H1 (cell line): Measurements from ENCODE around the gene LRP8. TPM values are rescaled to one million over a fixed set of nuclear protein-coding genes. Genes with fewer than 3 reads are reported as not detected.
A peak's percentile ranks its signal among the peaks of the same experiment; 100 is the strongest.

Experiments
- CTCF ChIA-PET: fragments of 300-600 bp; sonication (Branson Sonifier 250); formaldehyde crosslinking; loops from one replicate; lab custom pipeline; 2021; ENCODE audit not compliant: partially characterized antibody; lab: Charles Lee
- POLR2A ChIA-PET: fragments of 300-600 bp; sonication (Branson Sonifier 250); formaldehyde crosslinking; loops from one replicate; lab custom pipeline; 2021; ENCODE audit warnings: inconsistent platforms; ENCODE audit not compliant: partially characterized antibody; lab: Charles Lee
- DNase-seq, 2 experiments: peaks; one replicate each; pipeline versions ENCODE4 v3.0.0 to v3.0.0-alpha.2; 2010 to 2022; ENCODE audit warnings: low spot score in 2 of 2, low read depth in 1 of 2, mixed read lengths in 1 of 2
- FAIRE-seq: peaks from 2 replicates; lab custom pipeline; 2011; peaks lifted over from hg19 to GRCh38; lab: Jason Lieb, UNC
- H2AFZ ChIP-seq: 2 replicates; pipeline ENCODE4 v1.8.1; 2012; ENCODE audit warnings: low read length, inconsistent platforms
- H2AK5ac ChIP-seq: 2 replicates; pipeline ENCODE4 v1.6.1; 2013; ENCODE audit warnings: low read depth, low read length
- H2BK120ac ChIP-seq: replicated peaks from 2 replicates; pipeline ENCODE3; 2013; ENCODE audit warnings: low read depth, low read length, inconsistent platforms
- H2BK12ac ChIP-seq: 2 replicates; pipeline ENCODE4 v1.6.1; 2013; ENCODE audit warnings: low read depth, low read length
- H2BK15ac ChIP-seq: 2 replicates; pipeline ENCODE4 v1.6.1; 2013; ENCODE audit warnings: low read length
- H2BK20ac ChIP-seq: 2 replicates; pipeline ENCODE4 v1.6.1; 2013; ENCODE audit warnings: low read length
- H2BK5ac ChIP-seq: 2 replicates; pipeline ENCODE4 v1.6.1; 2013; ENCODE audit warnings: low read depth, low read length
- H3K14ac ChIP-seq: 2 replicates; pipeline ENCODE4 v1.6.1; 2013; ENCODE audit warnings: inconsistent platforms; ENCODE audit not compliant: insufficient read length
- H3K18ac ChIP-seq: 2 replicates; pipeline ENCODE4 v1.6.1; 2013; ENCODE audit warnings: low read length; ENCODE audit errors: extremely low read depth
- H3K23ac ChIP-seq: 2 replicates; pipeline ENCODE4 v1.6.1; 2013; ENCODE audit warnings: inconsistent platforms; ENCODE audit not compliant: insufficient read length
- H3K23me2 ChIP-seq: 2 replicates; pipeline ENCODE4 v1.6.1; 2013; ENCODE audit warnings: low read depth, low read length
- H3K27ac ChIP-seq: 2 replicates; pipeline ENCODE4 v1.6.1; 2011; ENCODE audit warnings: low read depth, low read length, inconsistent platforms
- H3K27me3 ChIP-seq, 4 experiments: replicated peaks in 1 of 4; 1 replicate in 1 of 4; 2 replicates in 3 of 4; pipeline versions ENCODE4 v1.6.1 to v1.8.1; 2011 to 2013; ENCODE audit warnings: low read length in 3 of 4, mild to moderate bottlenecking in 3 of 4, inconsistent platforms in 2 of 4, mixed read lengths in 2 of 4, moderate library complexity in 1 of 4; ENCODE audit not compliant: control insufficient read depth in 3 of 4, insufficient read depth in 3 of 4; ENCODE audit errors: extremely low read depth in 1 of 4
- H3K36me3 ChIP-seq, 4 experiments: 2 replicates each; pipeline versions ENCODE4 v1.6.1 to v1.8.1; 2011 to 2013; ENCODE audit warnings: mild to moderate bottlenecking in 4 of 4, low read length in 3 of 4, moderate library complexity in 2 of 4, control low read depth in 1 of 4, inconsistent platforms in 1 of 4; ENCODE audit not compliant: insufficient read depth in 4 of 4, control insufficient read depth in 2 of 4
- H3K4ac ChIP-seq: replicated peaks from 2 replicates; pipeline ENCODE3; 2013; ENCODE audit warnings: low read length, low read depth, mixed read lengths, inconsistent platforms; ENCODE audit not compliant: insufficient read length
- H3K4me1 ChIP-seq, 4 experiments: replicated peaks in 1 of 4; 1 replicate in 1 of 4; 2 replicates in 3 of 4; pipeline versions ENCODE4 v1.6.1 to v1.8.1; 2011 to 2013; ENCODE audit warnings: low read length in 3 of 4, inconsistent platforms in 2 of 4, mixed read lengths in 1 of 4; ENCODE audit not compliant: insufficient read depth in 4 of 4, control insufficient read depth in 3 of 4
- H3K4me2 ChIP-seq, 2 experiments: 2 replicates each; pipeline versions ENCODE4 v1.6.1 to v1.8.1; 2011 to 2013; ENCODE audit warnings: low read depth in 2 of 2, low read length in 2 of 2, control low read depth in 1 of 2, inconsistent platforms in 1 of 2, mild to moderate bottlenecking in 1 of 2; ENCODE audit not compliant: insufficient read depth in 1 of 2
- H3K4me3 ChIP-seq, 4 experiments: fragments of 200-600, 300-600 bp in 1 of 4; sonication (generic), shearing (Covaris generic), sonication (Bioruptor Twin) in 1 of 4; 2 replicates each; pipeline versions ENCODE4 v1.5.1 to v1.8.1; 2011 to 2016; ENCODE audit warnings: low read length in 4 of 4, low read depth in 3 of 4, control low read depth in 2 of 4, inconsistent platforms in 2 of 4, mild to moderate bottlenecking in 2 of 4, mixed read lengths in 1 of 4, moderate library complexity in 1 of 4; ENCODE audit not compliant: insufficient read depth in 2 of 4; ENCODE audit errors: extremely low read depth in 1 of 4
- H3K56ac ChIP-seq: replicated peaks from 2 replicates; pipeline ENCODE3; 2013; ENCODE audit warnings: low read depth, mild to moderate bottlenecking, mixed read lengths, low read length, inconsistent platforms; ENCODE audit not compliant: insufficient read length
- H3K79me1 ChIP-seq: 2 replicates; pipeline ENCODE4 v1.6.1; 2013; ENCODE audit warnings: low read depth, low read length, control low read depth
- H3K79me2 ChIP-seq, 2 experiments: 2 replicates each; pipeline versions ENCODE4 v1.6.1 to v1.8.1; 2012 to 2013; ENCODE audit warnings: low read length in 2 of 2, mild to moderate bottlenecking in 2 of 2, inconsistent platforms in 1 of 2; ENCODE audit not compliant: insufficient read depth in 2 of 2, control insufficient read depth in 1 of 2
- H3K9ac ChIP-seq, 4 experiments: replicated peaks in 1 of 4; 1 replicate in 1 of 4; 2 replicates in 3 of 4; pipeline versions ENCODE4 v1.6.1 to v1.8.1; 2011 to 2013; ENCODE audit warnings: low read depth in 3 of 4, low read length in 3 of 4, control low read depth in 2 of 4, mild to moderate bottlenecking in 2 of 4, moderate library complexity in 2 of 4, inconsistent platforms in 1 of 4; ENCODE audit errors: extremely low read depth in 1 of 4
- H3K9me3 ChIP-seq, 2 experiments: 2 replicates each; pipeline versions ENCODE4 v1.6.1 to v1.8.1; 2012 to 2013; ENCODE audit warnings: mild to moderate bottlenecking in 2 of 2, moderate library complexity in 2 of 2, control low read depth in 1 of 2, inconsistent platforms in 1 of 2, low read depth in 1 of 2, low read length in 1 of 2, mixed read lengths in 1 of 2; ENCODE audit not compliant: insufficient read depth in 2 of 2
- H4K20me1 ChIP-seq, 2 experiments: replicated peaks in 1 of 2; 2 replicates each; pipeline versions ENCODE3 to v1.8.1; 2011 to 2013; ENCODE audit warnings: inconsistent platforms in 2 of 2, low read length in 2 of 2, mild to moderate bottlenecking in 1 of 2; ENCODE audit not compliant: insufficient read depth in 2 of 2, control insufficient read depth in 1 of 2
- H4K5ac ChIP-seq: 2 replicates; pipeline ENCODE4 v1.6.1; 2013; ENCODE audit warnings: low read length, low read depth, mixed read lengths, inconsistent platforms; ENCODE audit not compliant: insufficient read length
- H4K8ac ChIP-seq: 2 replicates; pipeline ENCODE4 v1.8.0; 2013; ENCODE audit warnings: mild to moderate bottlenecking, moderate library complexity, low read length, inconsistent platforms; ENCODE audit not compliant: insufficient read depth; ENCODE audit errors: extremely low read depth
- H4K91ac ChIP-seq: replicated peaks from 2 replicates; pipeline ENCODE3; 2013; ENCODE audit warnings: low read length, mixed read lengths, inconsistent platforms; ENCODE audit not compliant: insufficient read length
- ASH2L ChIP-seq: fragments of 200-600, 300-600 bp; sonication (generic); IDR thresholded peaks from one replicate; pipeline ENCODE4 v1.7.1; 2017; ENCODE audit warnings: low read length
- BACH1 ChIP-seq: IDR thresholded peaks from 2 replicates; pipeline ENCODE4 v1.6.1; 2012; ENCODE audit warnings: low read length, improper control_type of control experiment
- CTCF ChIP-seq, 3 experiments: IDR thresholded peaks; 1 replicate in 2 of 3; 2 replicates in 1 of 3; pipeline versions ENCODE4 v1.5.1 to v1.6.1; 2011; ENCODE audit warnings: low read length in 3 of 3, mild to moderate bottlenecking in 3 of 3, inconsistent platforms in 2 of 3, low read depth in 1 of 3, moderate library complexity in 1 of 3; ENCODE audit not compliant: insufficient read depth in 1 of 3; ENCODE audit errors: control extremely low read depth in 1 of 3
- MAFK ChIP-seq: IDR thresholded peaks from 2 replicates; pipeline ENCODE4 v1.6.1; 2012; ENCODE audit warnings: low read depth, mild to moderate bottlenecking, improper control_type of control experiment, low read length
- PHF8 ChIP-seq: fragments of 200-600 bp; sonication (generic); conservative IDR thresholded peaks from 2 replicates; pipeline ENCODE4 v1.7.1; 2012; ENCODE audit warnings: low read depth, mild to moderate bottlenecking, inconsistent platforms, low read length, moderate library complexity
- RAD21 ChIP-seq, 2 experiments: IDR thresholded peaks in 1 of 2; conservative IDR thresholded peaks in 1 of 2; 2 replicates each; pipeline ENCODE4 v1.6.1; 2011; ENCODE audit warnings: low read depth in 2 of 2, low read length in 2 of 2, improper control_type of control experiment in 1 of 2, inconsistent platforms in 1 of 2, mild to moderate bottlenecking in 1 of 2, moderate library complexity in 1 of 2
- SIN3A ChIP-seq, 2 experiments: IDR thresholded peaks in 1 of 2; conservative IDR thresholded peaks in 1 of 2; 2 replicates each; pipeline ENCODE4 v1.6.1; 2011 to 2012; ENCODE audit warnings: low read length in 2 of 2, improper control_type of control experiment in 1 of 2, low read depth in 1 of 2, mild to moderate bottlenecking in 1 of 2
- TAF1 ChIP-seq: IDR thresholded peaks from 2 replicates; pipeline ENCODE4 v1.6.1; 2011; ENCODE audit warnings: mild to moderate bottlenecking, low read depth, low read length
- WGBS, 2 experiments: shearing (Covaris generic) in 1 of 2; methylation state at CpG; one replicate each; pipeline versions ENCODE4 v1.1.6 to v1.1.7; 2013 to 2015; ENCODE audit warnings: low lambda C conversion rate in 2 of 2, mixed read lengths in 2 of 2, inconsistent platforms in 1 of 2, low coverage in 1 of 2, missing lambda C conversion rate in 1 of 2; ENCODE audit not compliant: insufficient replicate concordance in 2 of 2, insufficient coverage in 1 of 2, insufficient read length in 1 of 2; ENCODE audit errors: extremely low coverage in 1 of 2, missing lambda C conversion rate in 1 of 2; 5-methylcytosine and 5-hydroxymethylcytosine counted together
- polyA plus RNA-seq, 7 experiments: library from polyadenylated mRNA; depleted of rRNA in 3 of 7; stranded (reverse) in 5 of 7; unstranded in 2 of 7; fragments of >200 nt in 5 of 7; fragments of 200-250 nt in 2 of 7; gene quantifications; 1 replicate in 5 of 7; 2 replicates in 1 of 7; 4 replicates in 1 of 7; pipeline versions ENCODE4 v1.2.1 to v1.2.3, GENCODE V29; 2011 to 2013; ENCODE audit warnings: missing spikeins in 2 of 7, mixed read lengths in 2 of 7
- total RNA-seq: library from RNA; stranded (reverse); fragmentation: NEBNext Ultra II Directional; extraction: Animal tissue kit (Norgen Biotek cat#: 25700); gene quantifications from 2 replicates; pipeline ENCODE4 v1.2.1, GENCODE V29; 2021

The LRP8 gene
- total and polyA plus RNA-seq, 2 of the 8 experiments (the other 6 are each of a cell fraction or from before 2014, with no cell fraction given) = 63.2 to 66.4 TPM

- Histone ChIP-seq H2BK15ac (no peak overlapping the region), H2BK5ac (no peak overlapping the region), H3K4me1 (peaks cover 0 to 7% (median 4%) of the 10 kb centered on the region in 4 experiments; a peak in 4 of 7 replicates), H3K79me1 (no peaks in the 10 kb centered on the region), H3K27ac (no peak overlapping the region), H3K4me3 (no peak overlapping the region), H3K14ac (no peak overlapping the region), H3K18ac (no peak overlapping the region), H2BK120ac (no peak overlapping the region), H3K36me3 (no peaks in the 10 kb centered on the region), H3K23me2 (peaks cover 12% of the 10 kb centered on the region; the same call in 1 of the 2 replicates), H4K8ac (no peak overlapping the region), H3K9me3 (no peaks in the 10 kb centered on the region), H4K5ac (no peak overlapping the region), H3K27me3 (no peaks in the 10 kb centered on the region; a peak in 1 of 7 replicates), H3K56ac (no peak overlapping the region), H2AFZ (no peak overlapping the region), H4K20me1 (no peaks in the 10 kb centered on the region), H3K9ac (no peak overlapping the region), H2AK5ac (no peak overlapping the region), H3K4ac (no peak overlapping the region), H3K4me2 (no peak overlapping the region), H2BK12ac (no peak overlapping the region), H3K23ac (no peak overlapping the region), H2BK20ac (no peak overlapping the region), H4K91ac (no peak overlapping the region), H3K79me2 (no peaks in the 10 kb centered on the region)
- ChIA-PET CTCF (interaction anchor here (0.8 to 3.0 kb wide), 5 partner anchors 8 to 62 kb away, joined by 3 to 8 read pairs (median 4); no protein-coding TSS in a partner anchor), POLR2A (interaction anchor here (0.9 kb wide), 1 partner anchor 12 kb away, joined by 3 read pairs; no protein-coding TSS in a partner anchor)
- no peak for FAIRE-seq
- 89% methylated on average over 7 of the region's 7 CpGs; no CpG with 5 or more reads in 1 of the 2 experiments for WGBS, 2 experiments
- DNase-seq = peak in 1 of 2 experiments; percentile 29
- TF ChIP-seq SIN3A (conservative IDR thresholded peaks at IDR 0.05 in 1 of 2, IDR thresholded peaks at IDR 0.05 in 1 of 2; ENCODE audit: low read depth in 1 of 2, low read length in 2 of 2) (no peak), ASH2L (no peak), MAFK (no peak), BACH1 (no peak), PHF8 (no peak), CTCF (IDR thresholded peaks at IDR 0.05; ENCODE audit: control extremely low read depth in 1 of 3, insufficient read depth in 1 of 3, low read depth in 1 of 3, low read length in 3 of 3) (no peak), TAF1 (no peak), RAD21 (IDR thresholded peaks at IDR 0.05 in 1 of 2, conservative IDR thresholded peaks at IDR 0.05 in 1 of 2; ENCODE audit: low read depth in 2 of 2, low read length in 2 of 2) (no peak)
Observed at GRCh38 chr1:53331446-53332185, 3.7 kb upstream of the LRP8 start.
